Left colon (tissue), 2 donors: ENCODE measurements around the gene ASPM. TPM values are rescaled to one million over a fixed set of nuclear protein-coding genes. Genes with fewer than 3 reads are reported as not detected.

Experiments used
- ATAC-seq: fragments of 200-7000 bp; cut with Tn5 transposase; one replicate; pipeline ENCODE4 v1.9.1; 2020; ENCODE audit warnings: mild to moderate bottlenecking, moderate library complexity
- DNase-seq, 2 donors: peaks; one replicate each; pipeline ENCODE4 v3.0.0-alpha.2; 2020
- intact Hi-C, 2 donors: fragments of 100-400 bp; cut with DNase I in 1 of 2; cut with micrococcal nuclease in 1 of 2; formaldehyde crosslinking; loops; one replicate each; pipeline versions ENCODE4 v1.11.2 to v1.14.0; 2022; cut with DNase I, micrococcal nuclease
- long read RNA-seq: library from polyadenylated mRNA; unstranded; transcript quantifications from one replicate; pipeline ENCODE4 v2.0.0, GENCODE V29; 2021
- total RNA-seq, 2 donors: library from RNA; stranded (reverse); fragmentation: NEBNext Ultra II Directional; extraction: Animal tissue kit (Norgen Biotek cat#: 25700); gene quantifications; one replicate each; pipeline ENCODE4 v1.2.1, GENCODE V29; 2021
- donor health status: DM: no; HTN: no; CAD: no.
- donor health status: DM: yes; HTN: yes; CAD: no.

Gene ASPM
- total RNA-seq: 1 to 10 TPM; 2.7 to 6.4 TPM
- long read RNA-seq, partial matches to known transcripts: 3 of 3 reads
- long read RNA-seq, other reads (novel, unspliced or antisense): 0 of 3 reads

- peak; percentile 95 to 96 for DNase-seq
- ATAC-seq: peak; percentile 100
- intact Hi-C loops: no loop called here
Measured at GRCh38 chr1:197146101-197147095, at the start of gene ASPM. Gene ASPM (minus strand): TSS chr1:197146669. CDS start chr1:197146437, 232 bp downstream.

GRCh38 chr1:197195100-197195499, 48.6 kb upstream of the ASPM start:
- DNase-seq: no peak
- intact Hi-C loops: no loop called here

DNA sequence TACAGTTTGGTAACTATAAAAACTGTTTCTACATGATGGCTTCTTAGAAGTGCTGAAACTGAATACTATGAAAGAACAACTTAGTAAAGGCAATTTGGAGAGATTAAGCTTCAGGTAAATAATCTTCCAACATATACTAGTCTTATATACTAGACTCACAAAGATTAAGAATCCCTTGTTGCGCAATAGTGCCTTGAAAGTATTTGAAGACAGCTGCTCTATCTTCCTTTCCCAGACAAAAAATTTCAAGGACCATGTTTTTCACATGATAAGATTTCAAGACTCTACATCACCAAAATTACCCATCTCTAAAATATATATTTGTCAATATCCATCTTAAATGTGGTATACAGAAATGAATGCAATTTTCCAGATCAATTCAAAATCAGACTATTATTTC, 37.7 kb upstream of the ASPM start:
- no peak for DNase-seq
- intact Hi-C loops: loop anchor here in 1 of 2 donors (10.0 kb wide), 1 partner anchor 171 kb away; no protein-coding TSS in a partner anchor

More at GRCh38 chr1:197195100-197195499, 48.6 kb upstream of the ASPM start:
- ATAC-seq: no peak

DNA sequence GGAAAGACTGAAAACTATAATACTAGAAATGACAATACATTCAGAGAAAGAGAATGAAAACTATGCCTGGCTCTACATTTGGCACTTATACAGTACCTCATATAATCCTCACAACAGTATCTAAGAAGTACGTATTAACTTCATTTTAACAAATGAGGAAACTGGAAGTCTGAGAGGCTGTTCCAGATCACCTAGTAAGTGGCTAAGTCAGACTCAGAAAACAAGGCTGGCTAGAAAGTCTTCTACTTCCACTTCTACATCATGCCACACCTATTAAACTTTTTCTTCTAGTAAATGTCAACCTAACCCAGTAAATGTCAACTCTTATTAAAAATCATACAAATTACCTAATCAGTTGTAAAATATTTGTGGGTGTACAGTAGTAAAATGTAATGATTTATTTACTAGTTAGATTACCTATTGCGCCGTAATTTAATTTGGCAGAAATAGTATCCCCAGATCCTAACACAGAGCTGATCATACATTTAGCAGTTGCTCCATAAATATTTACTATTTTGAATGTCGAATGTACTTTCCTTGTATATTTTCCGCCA, 36.8 kb upstream of the ASPM start:
- ATAC-seq (no peak), DNase-seq (no peak)
- intact Hi-C loops: loop anchor here in 1 of 2 donors (10.0 kb wide), 1 partner anchor 172 kb away; no protein-coding TSS in a partner anchor

More for the DNA sequence above, 37.7 kb upstream of the ASPM start:
- no peak for ATAC-seq

GRCh38 chr1:197182716-197183115, 36.2 kb upstream of the ASPM start:
- ATAC-seq: no peak
- intact Hi-C loops: loop anchor here in 1 of 2 donors (10.0 kb wide), 1 partner anchor 172 kb away; no protein-coding TSS in a partner anchor
- no peak for DNase-seq

- intact Hi-C loops: loop anchor here in 1 of 2 donors (10.0 kb wide), 1 partner anchor 173 kb away; no protein-coding TSS in a partner anchor
- ATAC-seq (no peak), DNase-seq (no peak)
Measured at GRCh38 chr1:197181982-197182381, 35.5 kb upstream of the ASPM start.

GRCh38 chr1:197180252-197180878, 33.9 kb upstream of the ASPM start:
- ATAC-seq: peak; percentile 55
- intact Hi-C loops: loop anchor here in 1 of 2 donors (10.0 kb wide), 1 partner anchor 174 kb away; no protein-coding TSS in a partner anchor

GRCh38 chr1:197178998-197179397, 32.5 kb upstream of the ASPM start:
- no peak for DNase-seq
- intact Hi-C loops: no loop called here
- no peak for ATAC-seq

More at GRCh38 chr1:197180252-197180878, 33.9 kb upstream of the ASPM start:
- no peak for DNase-seq

DNA sequence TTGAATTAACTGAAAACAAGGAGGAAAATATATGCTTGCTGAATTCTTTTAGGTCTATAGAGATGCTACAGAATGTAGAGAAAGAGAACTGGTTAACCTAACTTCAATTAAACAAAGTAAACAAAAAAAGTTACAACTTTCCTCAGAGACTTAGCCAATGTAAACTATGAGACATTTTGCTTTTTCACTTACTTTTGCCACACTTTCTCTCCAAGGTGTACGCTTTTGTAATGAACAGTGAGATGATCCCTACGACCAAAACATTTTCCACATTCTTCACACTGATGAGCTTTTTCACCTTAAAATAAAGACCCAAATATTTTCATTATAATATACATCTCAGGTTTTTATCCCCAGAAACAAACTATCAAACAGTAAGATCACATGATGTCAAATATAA, 28.3 kb upstream of the ASPM start:
- intact Hi-C loops: no loop called here
- DNase-seq: no peak
- no peak for ATAC-seq

- DNase-seq (no peak), ATAC-seq (peak; percentile 86)
- intact Hi-C loops: no loop called here
Measured at GRCh38 chr1:197173571-197174507, 27.4 kb upstream of the ASPM start.

GRCh38 chr1:197171531-197171930, 25.1 kb upstream of the ASPM start:
- ATAC-seq (no peak), DNase-seq (no peak)
- intact Hi-C loops: no loop called here

- no peak for DNase-seq
- intact Hi-C loops: no loop called here
- no peak for ATAC-seq
Measured at GRCh38 chr1:197170538-197170937, 24.1 kb upstream of the ASPM start.

DNA sequence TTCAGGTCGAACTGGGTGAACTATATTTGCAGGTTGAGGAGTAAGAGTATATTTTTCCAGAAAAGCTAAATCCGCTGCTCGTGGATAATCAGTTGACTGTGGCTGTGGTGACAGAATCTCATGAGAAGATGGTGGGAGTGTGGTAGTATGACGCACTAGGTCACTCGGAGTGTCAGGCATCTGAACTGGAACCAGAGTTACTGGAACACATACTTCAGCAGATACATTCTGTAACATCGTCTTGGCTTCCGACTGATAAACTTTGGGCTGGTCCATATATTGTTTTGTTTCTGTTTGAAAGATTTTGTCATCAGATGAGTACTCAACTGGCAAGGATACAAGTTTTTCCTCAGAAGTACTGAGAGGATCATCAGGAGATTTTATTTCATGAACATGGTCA, 13.0 kb upstream of the ASPM start:
- intact Hi-C loops: no loop called here
- no peak for DNase-seq
- no peak for ATAC-seq

DNA sequence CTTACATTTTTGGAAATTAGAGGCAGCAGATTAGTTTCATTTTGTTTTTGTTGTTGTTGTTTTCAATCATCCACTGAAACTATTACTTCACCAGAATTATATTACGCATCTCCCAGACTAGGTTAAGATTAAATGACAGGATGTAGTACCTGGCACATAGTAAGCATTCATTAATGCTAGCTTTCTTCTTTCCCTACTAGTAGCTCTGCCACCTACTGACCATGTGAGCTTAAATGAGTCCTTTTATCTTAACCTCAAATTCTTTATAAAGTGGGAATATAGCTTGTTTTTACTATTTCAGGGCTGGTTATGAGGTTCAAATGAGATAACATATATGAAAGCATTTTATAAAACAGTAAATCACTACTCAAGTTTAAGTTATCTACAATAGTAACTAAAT, 10.2 kb upstream of the ASPM start:
- ATAC-seq: no peak
- no peak for DNase-seq
- intact Hi-C loops: no loop called here

DNA sequence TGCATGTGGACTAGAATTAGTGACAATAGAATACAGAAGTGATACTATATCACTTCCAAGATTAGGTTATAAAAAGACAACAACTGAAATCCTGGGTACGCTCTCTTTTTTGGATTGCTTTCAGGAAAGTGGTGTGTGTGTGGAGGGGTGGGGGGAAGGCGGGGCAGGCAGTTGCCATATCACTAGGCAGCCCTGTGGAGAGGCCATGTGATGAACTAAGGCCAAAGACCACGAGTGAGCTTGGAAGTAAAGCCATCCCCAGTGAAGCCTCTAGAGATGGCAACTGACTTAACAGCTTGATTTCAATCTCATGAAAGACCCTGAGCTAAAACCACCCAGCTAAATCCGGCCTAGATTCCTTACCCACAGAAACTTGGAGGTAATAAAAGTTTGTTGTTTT, 6.2 kb upstream of the ASPM start:
- intact Hi-C loops: no loop called here
- no peak for DNase-seq
- no peak for ATAC-seq

- DNase-seq: no peak
- ATAC-seq: no peak
- intact Hi-C loops: no loop called here
Measured at GRCh38 chr1:197151185-197151584, 4.7 kb upstream of the ASPM start.

- no peak for ATAC-seq
- intact Hi-C loops: no loop called here
- no peak for DNase-seq
Measured at GRCh38 chr1:197150336-197151005, 4.0 kb upstream of the ASPM start.

DNA sequence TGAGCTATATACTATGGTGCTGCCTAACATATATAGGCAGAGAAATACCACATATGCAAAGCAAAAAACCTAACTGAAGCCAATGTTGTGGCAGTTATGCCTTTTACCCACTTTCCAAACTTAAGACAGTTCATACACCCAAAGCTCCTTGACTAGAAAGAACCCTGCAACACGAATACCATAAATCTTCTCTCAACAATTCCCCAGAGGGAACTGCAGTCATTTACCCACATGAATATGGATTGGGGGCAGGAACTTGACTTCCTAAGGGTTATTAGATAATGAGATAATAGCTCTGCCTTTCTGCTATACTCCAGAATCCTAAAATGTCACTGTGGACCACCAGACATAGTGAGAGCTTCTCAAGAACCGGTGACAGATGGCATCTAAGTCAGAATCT, 2.9 kb upstream of the ASPM start:
- DNase-seq (no peak), ATAC-seq (no peak)
- intact Hi-C loops: no loop called here
